Glutamatergic neuron (in vitro differentiated cells): ENCODE measurements around the gene ACSL5. TPM values are rescaled to one million over a fixed set of nuclear protein-coding genes. Genes with fewer than 3 reads are reported as not detected.

Experiments
- DNase-seq: peaks from one replicate; pipeline ENCODE4 v3.0.0; 2022
- H3K27ac Mint-ChIP-seq: one replicate; pipeline ENCODE4 v1.8.0; 2020; ENCODE audit warnings: mild to moderate bottlenecking, mixed read lengths, inconsistent platforms; ENCODE audit not compliant: unreplicated experiment
- H3K27me3 Mint-ChIP-seq: one replicate; pipeline ENCODE4 v1.8.0; 2020; ENCODE audit warnings: mild to moderate bottlenecking, moderate library complexity, mixed read lengths, inconsistent platforms; ENCODE audit not compliant: unreplicated experiment
- H3K36me3 Mint-ChIP-seq: one replicate; pipeline ENCODE4 v1.8.0; 2020; ENCODE audit warnings: mild to moderate bottlenecking, mixed read lengths, inconsistent platforms; ENCODE audit not compliant: unreplicated experiment
- H3K4me1 Mint-ChIP-seq: one replicate; pipeline ENCODE4 v1.8.0; 2020; ENCODE audit warnings: mild to moderate bottlenecking, low read depth, mixed read lengths, inconsistent platforms; ENCODE audit not compliant: unreplicated experiment
- H3K4me3 Mint-ChIP-seq: one replicate; pipeline ENCODE4 v1.8.0; 2020; ENCODE audit warnings: mild to moderate bottlenecking, mixed read lengths, inconsistent platforms; ENCODE audit not compliant: unreplicated experiment
- H3K9me3 Mint-ChIP-seq: one replicate; pipeline ENCODE4 v1.8.0; 2020; ENCODE audit warnings: mild to moderate bottlenecking, moderate library complexity, mixed read lengths, inconsistent platforms; ENCODE audit not compliant: unreplicated experiment
- CTCF ChIP-seq: fragments of 200-600 bp; sonication (generic); IDR thresholded peaks from one replicate; pipeline ENCODE4 v1.5.0; 2021; ENCODE audit not compliant: partially characterized antibody, unreplicated experiment
- long read RNA-seq: library from polyadenylated mRNA; unstranded; transcript quantifications from one replicate; pipeline ENCODE4 v2.0.0, GENCODE V29; 2020; ENCODE audit not compliant: unreplicated experiment
- total RNA-seq: library from RNA; stranded (reverse); fragmentation: NEBNext Ultra II Directional; extraction: Animal tissue kit (Norgen Biotek cat#: 25700); gene quantifications from one replicate; pipeline ENCODE4 v1.2.1, GENCODE V29; 2021; ENCODE audit not compliant: unreplicated experiment

Gene ACSL5
- total RNA-seq: not detected
- long read RNA-seq: 0 reads

- Mint-ChIP-seq H3K36me3 (no peaks in the 10 kb centered on the region), H3K27me3 (no peaks in the 10 kb centered on the region), H3K9me3 (peaks cover 4% of the 10 kb centered on the region), H3K4me1 (no peaks in the 10 kb centered on the region), H3K27ac (no peak within 1 kb of the TSS), H3K4me3 (no peak within 1 kb of the TSS)
- DNase-seq: no peak
- no peak for TF ChIP-seq CTCF
Measured at GRCh38 chr10:112373912-112374338, at the start of gene ACSL5. Gene ACSL5 (plus strand): TSS chr10:112374116. CDS start chr10:112394947, 20,831 bp downstream.

- Mint-ChIP-seq H3K4me1 (peaks cover 4% of the 10 kb centered on the region), H3K4me3 (no peak overlapping the region), H3K36me3 (no peaks in the 10 kb centered on the region), H3K27ac (no peak overlapping the region), H3K27me3 (peaks cover 7% of the 10 kb centered on the region), H3K9me3 (peaks cover 3% of the 10 kb centered on the region)
- TF ChIP-seq CTCF: no peak
- no peak for DNase-seq
Measured at GRCh38 chr10:112327678-112328077, 46.2 kb upstream of the ACSL5 start.

- Mint-ChIP-seq H3K27me3 (peaks cover 5% of the 10 kb centered on the region), H3K4me3 (no peak overlapping the region), H3K27ac (no peak overlapping the region), H3K36me3 (no peaks in the 10 kb centered on the region), H3K4me1 (peaks cover 4% of the 10 kb centered on the region), H3K9me3 (peaks cover 3% of the 10 kb centered on the region)
- no peak for DNase-seq
- TF ChIP-seq CTCF: no peak
Measured at GRCh38 chr10:112330162-112330561, 43.8 kb upstream of the ACSL5 start.

GRCh38 chr10:112330607-112331160 lies 43.2 kb upstream of the ACSL5 start:
- Mint-ChIP-seq H3K36me3 (no peaks in the 10 kb centered on the region), H3K4me1 (peaks cover 4% of the 10 kb centered on the region), H3K27ac (no peak overlapping the region), H3K9me3 (peaks cover 3% of the 10 kb centered on the region), H3K4me3 (no peak overlapping the region), H3K27me3 (peaks cover 5% of the 10 kb centered on the region)
- no peak for TF ChIP-seq CTCF
- no peak for DNase-seq

GRCh38 chr10:112332022-112332421 lies 41.9 kb upstream of the ACSL5 start:
- Mint-ChIP-seq H3K27me3 (peaks cover 2% of the 10 kb centered on the region), H3K27ac (no peak overlapping the region), H3K4me1 (peaks cover 4% of the 10 kb centered on the region), H3K36me3 (no peaks in the 10 kb centered on the region), H3K9me3 (no peaks in the 10 kb centered on the region), H3K4me3 (no peak overlapping the region)
- no peak for DNase-seq
- TF ChIP-seq CTCF: no peak
